Muscle of arm (tissue), 12 donors: Measurements from ENCODE around the gene DRAM2. TPM values are rescaled to one million over a fixed set of nuclear protein-coding genes. Genes with fewer than 3 reads are reported as not detected.
A peak's percentile ranks its signal among the peaks of the same experiment; 100 is the strongest.
"Not testable (repeated sequence)": the region's sequence is repeated elsewhere in the genome, so short reads cannot be mapped to it uniquely, and the experiment has no call there.

Source experiments
- DNase-seq: peaks from one replicate; pipeline ENCODE4 v3.0.0-alpha.2; 2013
- polyA plus RNA-seq, 12 donors: library from polyadenylated mRNA; unstranded; fragments of 120-200 nt; gene quantifications; one replicate each; pipeline ENCODE4 v1.2.1, GENCODE V29; 2013; ENCODE audit not compliant: insufficient read length in 12 of 12

The DRAM2 gene
- polyA plus RNA-seq, 12 donors: 31.7 to 74.6 (median 43.3) TPM; not detected in 1

- no peak for DNase-seq
These were observed 6.3 kb upstream of the DRAM2 start for GRCh38 chr1:111145963-111146768.

- no peak for DNase-seq
These were observed 5.6 kb upstream of the DRAM2 start for GRCh38 chr1:111145542-111145941.

- DNase-seq: no peak
These were observed 2.6 kb upstream of the DRAM2 start for GRCh38 chr1:111142356-111142975.

GRCh38 chr1:111141245-111142220 lies 1.6 kb upstream of the DRAM2 start:
- DNase-seq: no peak

- DNase-seq: no peak
These were observed 731 bp upstream of the DRAM2 start for GRCh38 chr1:111140680-111140967.

- peak; percentile 65 for DNase-seq
These were observed 453 bp downstream of the DRAM2 start for GRCh38 chr1:111139324-111139955.

- no peak for DNase-seq
These were observed 6.0 kb downstream of the DRAM2 start for GRCh38 chr1:111133866-111134265.

GRCh38 chr1:111131693-111132092 lies 8.2 kb downstream of the DRAM2 start:
- no peak for DNase-seq

GRCh38 chr1:111129376-111129775 lies 10.5 kb downstream of the DRAM2 start:
- no peak for DNase-seq

GRCh38 chr1:111127923-111128643 lies 11.8 kb downstream of the DRAM2 start:
- DNase-seq: no peak

- DNase-seq: no peak
These were observed 13.5 kb downstream of the DRAM2 start for GRCh38 chr1:111126354-111126753.

GRCh38 chr1:111116496-111116895 lies 23.4 kb downstream of the DRAM2 start:
- DNase-seq: no peak

- no peak for DNase-seq
These were observed 29.5 kb downstream of the DRAM2 start for GRCh38 chr1:111110197-111110899.

- no peak for DNase-seq
These were observed 34.9 kb downstream of the DRAM2 start for GRCh38 chr1:111104981-111105380.

GRCh38 chr1:111101854-111102642 lies 37.8 kb downstream of the DRAM2 start:
- DNase-seq: no peak

GRCh38 chr1:111099289-111099688 lies 40.6 kb downstream of the DRAM2 start:
- DNase-seq: no peak

GRCh38 chr1:111097356-111098099 lies 42.4 kb downstream of the DRAM2 start:
- no peak for DNase-seq

GRCh38 chr1:111095421-111095820 lies 44.5 kb downstream of the DRAM2 start:
- DNase-seq: not testable (repeated sequence)

- DNase-seq: no peak
These were observed 50.3 kb downstream of the DRAM2 start for GRCh38 chr1:111089638-111090037.
